Heart right ventricle (tissue), 16 donors: ENCODE results near the gene ATP1B2. TPM values are rescaled to one million over a fixed set of nuclear protein-coding genes. Genes with fewer than 3 reads are reported as not detected.

Source experiments
- ATAC-seq, 8 donors: fragments of 200-7000 bp; cut with Tn5 transposase; one replicate each; pipeline ENCODE4 v1.9.1; 2020; ENCODE audit warnings: mild to moderate bottlenecking in 8 of 8, moderate library complexity in 8 of 8, moderate number of reproducible peaks in 1 of 8
- DNase-seq, 2 donors: peaks; one replicate each; pipeline ENCODE4 v3.0.0-alpha.2; 2020
- H3K27ac ChIP-seq, 10 donors: fragments of 200-600 bp; sonication (generic) in 2 of 10; one replicate each; pipeline versions ENCODE4 v1.5.0 to v1.8.0; 2020 to 2022; ENCODE audit warnings: mild to moderate bottlenecking in 3 of 10
- H3K27me3 ChIP-seq, 7 donors: fragments of 200-600 bp; one replicate each; pipeline ENCODE4 v1.8.0; 2021 to 2022; ENCODE audit warnings: mild to moderate bottlenecking in 2 of 7
- H3K36me3 ChIP-seq, 9 donors: fragments of 200-600 bp; sonication (generic) in 1 of 9; one replicate each; pipeline versions ENCODE4 v1.5.0 to v1.8.0; 2020 to 2022; ENCODE audit warnings: mild to moderate bottlenecking in 2 of 9
- H3K4me1 ChIP-seq, 9 donors: fragments of 200-600 bp; sonication (generic) in 1 of 9; one replicate each; pipeline versions ENCODE4 v1.5.0 to v1.8.0; 2020 to 2022; ENCODE audit warnings: mild to moderate bottlenecking in 4 of 9
- H3K4me3 ChIP-seq, 10 donors: fragments of 200-600 bp; sonication (generic) in 2 of 10; one replicate each; pipeline versions ENCODE4 v1.5.0 to v1.8.0; 2020 to 2022; ENCODE audit warnings: mild to moderate bottlenecking in 7 of 10, moderate library complexity in 2 of 10
- H3K9me3 ChIP-seq, 11 donors: fragments of 200-600 bp in 10 of 11; sonication (generic) in 2 of 11; one replicate each; pipeline versions ENCODE4 v1.5.0 to v1.8.0; 2013 to 2022; ENCODE audit warnings: mild to moderate bottlenecking in 2 of 11, control low read depth in 1 of 11, moderate library complexity in 1 of 11
- CTCF ChIP-seq, 9 donors: fragments of 200-600 bp; sonication (generic) in 2 of 9; IDR thresholded peaks; one replicate each; pipeline versions ENCODE4 v1.5.0 to v1.8.0; 2021 to 2022; ENCODE audit warnings: antibody characterized with exemption in 9 of 9, mild to moderate bottlenecking in 5 of 9, moderate library complexity in 1 of 9
- WGBS, 2 donors: extraction: QIAGEN DNeasy Blood & Tissue Kit; methylation state at CpG; one replicate each; pipeline ENCODE4 v1.1.7; 2013; ENCODE audit warnings: inconsistent platforms in 1 of 2; 5-methylcytosine and 5-hydroxymethylcytosine counted together
- intact Hi-C, 10 donors: fragments of 100-400 bp; cut with DNase I; formaldehyde crosslinking; loops; one replicate each; pipeline versions ENCODE4 v1.11.1 to v1.14.2; 2022
- polyA plus RNA-seq, 2 donors: library from polyadenylated mRNA; stranded (reverse); fragments of 200-250 nt; gene quantifications; one replicate each; pipeline ENCODE4 v1.2.3, GENCODE V29; 2013
- total RNA-seq, 10 donors: library from RNA; stranded (reverse); fragmentation: NEBNext Ultra II Directional in 3 of 10; extraction: Animal tissue kit (Norgen Biotek cat#: 25700) in 3 of 10; gene quantifications; one replicate each; pipeline versions ENCODE4 v1.2.1 to v1.2.4, GENCODE V29; 2021 to 2023
- donor health status: Arrhythmogenic right ventricular cardiomyopathy.
- donor health status: ischemic (EF 13 %, LVEDD 7.1; RV severe dilation, severe dysfunction).
- donor health status: healthy with polysubstance abuse.
- donor health status: DM: no; HTN: yes; CAD: no.
- donor health status: DM: no; HTN: no; CAD: no.
- donor health status: ischemic (EF 25% LVEDD 6.9; RV normal size, moderate dysfunction).
- donor health status: ischemic (EF 25% LVEDD 5.7; RV mildly dilated, moderate dysfunction).
- donor health status: healthy.
- donor health status: DM: yes; HTN: yes; CAD: no.
- donor health status: Ischemic cardiomyopathy.
- donor health status: ischemic (EF 35%, LVEDD 5.7; RV mildly dilated, moderate dysfunction).
- donor health status: nonischemic (EF 11% LVEDD 7.7; RV severe dilation, severe dysfunction).
- donor health status: DM: yes; HTN: yes; CAD: no.
- donor health status: PGD.
- donor health status: ischemic (EF 29% LVEDD 5.4; RV normal size, mild dysfunction).
- donor health status: nonischemic (EF 23%, LVEDD 6.1; RV moderate dilation, normal function).

ATP1B2 gene
- total and polyA plus RNA-seq, 12 donors, result 0.91 to 6.5 (median 3.9) TPM

DNA sequence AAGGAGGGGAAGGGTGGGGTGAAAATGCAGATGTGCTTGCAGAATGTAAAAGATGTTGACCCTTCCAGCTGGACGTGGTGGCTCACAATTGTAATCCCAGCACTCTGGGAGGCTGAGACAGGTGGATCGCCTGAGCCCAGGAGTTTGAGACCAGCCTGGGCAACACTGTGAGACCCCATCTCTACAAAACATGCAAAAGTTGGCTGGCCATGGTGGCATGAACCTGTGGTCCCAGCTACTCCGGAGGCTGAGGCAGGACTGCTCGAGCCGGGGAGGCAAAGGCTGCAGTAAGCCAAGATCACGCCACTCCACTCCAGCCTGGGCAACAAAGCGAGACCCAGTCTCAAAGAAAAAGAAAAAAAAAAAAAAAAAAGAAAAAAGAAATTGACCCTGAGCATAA, 17.8 kb downstream of the ATP1B2 start:
- H3K36me3 ChIP-seq, result peaks cover 0 to 80% (median 46%) of the 10 kb centered on the region in 9 donors
- DNase-seq (no peak), ATAC-seq (no peak)
- no peak for TF ChIP-seq CTCF (IDR thresholded peaks at IDR 0.05)
- WGBS, 2 donors, result 95% methylated on average over 7 of the region's 7 CpGs
- intact Hi-C loops, result no loop called here
- H3K27ac ChIP-seq, result no peak overlapping the region
- H3K4me3 ChIP-seq, result no peak overlapping the region
- peaks cover 0 to 6% (median 4%) of the 10 kb centered on the region in 11 donors for H3K9me3 ChIP-seq
- H3K27me3 ChIP-seq, result no peaks in the 10 kb centered on the region
- no peaks in the 10 kb centered on the region for H3K4me1 ChIP-seq

DNA sequence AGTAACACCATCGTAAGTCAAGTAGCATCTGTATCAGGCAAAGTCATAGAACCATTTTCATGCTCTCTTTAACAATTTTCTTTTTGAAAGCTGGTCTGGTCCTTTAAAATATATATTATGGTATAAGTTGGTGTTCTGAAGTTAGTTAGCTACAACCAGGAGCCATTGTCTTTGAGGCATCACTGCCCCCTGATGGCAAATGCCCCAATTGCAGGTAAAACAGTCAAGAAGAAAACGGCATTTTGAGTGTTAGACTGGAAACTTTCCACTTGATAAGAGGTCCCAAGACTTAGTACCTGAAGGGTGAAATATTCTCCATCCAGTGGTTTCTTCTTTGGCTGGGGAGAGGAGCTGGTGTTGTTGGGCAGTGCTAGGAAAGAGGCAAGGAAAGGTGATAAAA, 22.5 kb downstream of the ATP1B2 start:
- H3K27ac ChIP-seq, result no peak overlapping the region
- DNase-seq (no peak), ATAC-seq (no peak)
- no peaks in the 10 kb centered on the region for H3K4me1 ChIP-seq
- H3K4me3 ChIP-seq, result no peak overlapping the region
- intact Hi-C loops, result no loop called here
- WGBS, 2 donors, result 86 to 91% methylated on average over 2 of the region's 2 CpGs
- peaks cover 0 to 15% (median 9%) of the 10 kb centered on the region in 11 donors for H3K9me3 ChIP-seq
- peak in 5 of 9 donors; percentile 22 to 38 (median 33) for TF ChIP-seq CTCF (IDR thresholded peaks at IDR 0.05)
- peaks cover 0 to 82% (median 60%) of the 10 kb centered on the region in 9 donors for H3K36me3 ChIP-seq
- no peaks in the 10 kb centered on the region for H3K27me3 ChIP-seq

DNA sequence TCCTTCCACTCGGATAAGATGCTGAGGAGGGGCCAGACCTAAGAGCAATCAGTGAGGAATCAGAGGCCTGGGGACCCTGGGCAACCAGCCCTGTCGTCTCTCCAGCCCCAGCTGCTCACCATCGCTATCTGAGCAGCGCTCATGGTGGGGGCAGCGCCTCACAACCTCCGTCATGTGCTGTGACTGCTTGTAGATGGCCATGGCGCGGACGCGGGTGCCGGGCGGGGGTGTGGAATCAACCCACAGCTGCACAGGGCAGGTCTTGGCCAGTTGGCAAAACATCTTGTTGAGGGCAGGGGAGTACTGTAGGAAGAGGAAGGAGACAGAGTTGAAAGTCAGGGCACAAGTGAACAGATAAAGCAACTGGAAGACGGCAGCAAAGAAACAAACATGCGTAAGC, 24.2 kb downstream of the ATP1B2 start:
- Histone ChIP-seq H3K4me3 (no peak overlapping the region), H3K36me3 (peaks cover 0 to 65% (median 48%) of the 10 kb centered on the region in 9 donors), H3K9me3 (peaks cover 0 to 15% (median 9%) of the 10 kb centered on the region in 11 donors), H3K27me3 (no peaks in the 10 kb centered on the region), H3K4me1 (no peaks in the 10 kb centered on the region), H3K27ac (no peak overlapping the region)
- TF ChIP-seq CTCF (IDR thresholded peaks at IDR 0.05), result no peak
- DNase-seq (no peak), ATAC-seq (peak in 1 of 8 donors; percentile 22)
- 92 to 93% methylated on average over 14 of the region's 14 CpGs for WGBS, 2 donors
- intact Hi-C loops, result no loop called here

DNA sequence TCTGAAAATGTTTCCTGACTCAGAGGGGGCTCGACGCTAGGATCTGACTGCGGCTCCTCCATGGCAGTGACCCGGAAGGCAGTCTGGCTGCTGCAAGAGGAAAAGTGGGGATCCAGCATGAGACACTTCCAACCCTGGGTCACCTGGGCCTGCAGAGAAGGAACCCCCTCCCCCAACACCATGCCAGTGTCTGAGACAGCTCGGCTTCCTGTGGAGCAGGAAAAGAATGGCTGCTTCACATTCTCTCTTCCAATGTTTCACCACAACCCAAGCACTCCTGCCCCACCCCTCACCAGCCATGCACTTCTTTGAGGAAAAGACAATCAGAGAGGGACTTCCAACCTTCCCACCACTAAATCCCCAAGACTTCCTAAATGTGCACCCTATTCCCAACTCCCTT, 25.8 kb downstream of the ATP1B2 start:
- Histone ChIP-seq H3K36me3 (peaks cover 0 to 49% (median 39%) of the 10 kb centered on the region in 9 donors), H3K4me1 (no peaks in the 10 kb centered on the region), H3K27ac (no peak overlapping the region), H3K4me3 (no peak overlapping the region), H3K27me3 (no peaks in the 10 kb centered on the region), H3K9me3 (peaks cover 0 to 15% (median 9%) of the 10 kb centered on the region in 11 donors)
- intact Hi-C loops, result no loop called here
- WGBS, 2 donors, result 80 to 90% methylated on average over 5 of the region's 5 CpGs
- no peak for ATAC-seq
- no peak for TF ChIP-seq CTCF (IDR thresholded peaks at IDR 0.05)
- no peak for DNase-seq
